ENCODE measurements around the gene ABCA2. TPM values are rescaled to one million over a fixed set of nuclear protein-coding genes. Genes with fewer than 3 reads are reported as not detected.

Gene ABCA2
- total and polyA plus RNA-seq, 2 donors from 2014 or later, result 39.2 to 72.1 TPM

DNA sequence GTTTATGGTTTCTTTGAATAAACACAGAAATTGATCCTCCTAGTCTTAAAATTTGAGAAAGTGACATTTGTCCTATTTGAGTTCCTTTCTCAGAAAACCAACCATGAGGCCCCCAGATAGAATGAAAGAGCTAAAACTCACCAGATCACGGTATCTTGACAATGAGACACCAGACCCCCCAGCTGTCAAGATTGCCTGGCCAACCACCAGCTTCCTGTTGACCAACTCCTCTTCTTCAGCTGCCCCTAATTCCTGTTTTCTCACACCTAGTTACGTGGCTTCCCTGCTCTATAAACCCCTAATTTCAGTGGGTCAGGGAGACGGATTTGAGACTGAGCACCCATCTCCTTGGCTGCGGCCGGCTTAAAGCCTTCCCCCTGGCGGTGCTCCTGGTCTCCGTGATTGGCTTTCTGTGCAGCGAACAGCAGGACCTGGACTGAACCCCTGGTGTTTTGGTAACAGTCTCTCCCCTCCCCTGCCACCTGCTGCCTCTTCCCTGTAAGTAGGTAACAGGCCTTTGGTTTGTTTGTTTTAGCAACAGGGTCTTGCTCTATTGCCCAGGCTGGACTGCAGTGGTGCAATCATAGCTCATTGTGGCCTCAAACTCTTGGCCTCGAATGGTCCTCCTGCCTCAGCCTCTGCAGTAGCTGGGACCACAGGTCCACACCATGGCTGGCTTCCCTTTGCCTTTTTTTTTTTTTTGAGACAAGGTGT is 30.6 kb upstream of the ABCA2 start:
- Histone ChIP-seq H3K27me3 (ENCODE audit: control insufficient read depth, insufficient read depth, low read length) (no peaks in the 10 kb centered on the region), H3K27ac (ENCODE audit: low read depth in 2 of 2, low read length in 2 of 2) (no peak overlapping the region), H3K9me3 (ENCODE audit: control insufficient read depth in 2 of 3, insufficient read depth in 1 of 3, low read length in 3 of 3) (no peaks in the 10 kb centered on the region), H3K9ac (ENCODE audit: low read length in 3 of 3) (no peak overlapping the region), H3K4me3 (ENCODE audit: low read length in 3 of 3) (no peak overlapping the region), H3K36me3 (ENCODE audit: control insufficient read depth in 2 of 3, insufficient read depth in 3 of 3, low read length in 3 of 3) (no peaks in the 10 kb centered on the region), H3K4me1 (ENCODE audit: control insufficient read depth in 2 of 3, insufficient read depth in 2 of 3, low read depth in 1 of 3, low read length in 3 of 3) (peaks cover 0 to 12% (median 5%) of the 10 kb centered on the region in 3 donors)
- DNase-seq (no peak), FAIRE-seq (no peak)
- intact Hi-C loops (cut with DNase I), result no loop called here
- TF ChIP-seq, protein P1, sequence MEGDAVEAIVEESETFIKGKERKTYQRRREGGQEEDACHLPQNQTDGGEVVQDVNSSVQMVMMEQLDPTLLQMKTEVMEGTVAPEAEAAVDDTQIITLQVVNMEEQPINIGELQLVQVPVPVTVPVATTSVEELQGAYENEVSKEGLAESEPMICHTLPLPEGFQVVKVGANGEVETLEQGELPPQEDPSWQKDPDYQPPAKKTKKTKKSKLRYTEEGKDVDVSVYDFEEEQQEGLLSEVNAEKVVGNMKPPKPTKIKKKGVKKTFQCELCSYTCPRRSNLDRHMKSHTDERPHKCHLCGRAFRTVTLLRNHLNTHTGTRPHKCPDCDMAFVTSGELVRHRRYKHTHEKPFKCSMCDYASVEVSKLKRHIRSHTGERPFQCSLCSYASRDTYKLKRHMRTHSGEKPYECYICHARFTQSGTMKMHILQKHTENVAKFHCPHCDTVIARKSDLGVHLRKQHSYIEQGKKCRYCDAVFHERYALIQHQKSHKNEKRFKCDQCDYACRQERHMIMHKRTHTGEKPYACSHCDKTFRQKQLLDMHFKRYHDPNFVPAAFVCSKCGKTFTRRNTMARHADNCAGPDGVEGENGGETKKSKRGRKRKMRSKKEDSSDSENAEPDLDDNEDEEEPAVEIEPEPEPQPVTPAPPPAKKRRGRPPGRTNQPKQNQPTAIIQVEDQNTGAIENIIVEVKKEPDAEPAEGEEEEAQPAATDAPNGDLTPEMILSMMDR (IDR thresholded peaks at IDR 0.05; ENCODE audit: borderline replicate concordance, extremely low read depth, insufficient read depth), result no peak

DNA sequence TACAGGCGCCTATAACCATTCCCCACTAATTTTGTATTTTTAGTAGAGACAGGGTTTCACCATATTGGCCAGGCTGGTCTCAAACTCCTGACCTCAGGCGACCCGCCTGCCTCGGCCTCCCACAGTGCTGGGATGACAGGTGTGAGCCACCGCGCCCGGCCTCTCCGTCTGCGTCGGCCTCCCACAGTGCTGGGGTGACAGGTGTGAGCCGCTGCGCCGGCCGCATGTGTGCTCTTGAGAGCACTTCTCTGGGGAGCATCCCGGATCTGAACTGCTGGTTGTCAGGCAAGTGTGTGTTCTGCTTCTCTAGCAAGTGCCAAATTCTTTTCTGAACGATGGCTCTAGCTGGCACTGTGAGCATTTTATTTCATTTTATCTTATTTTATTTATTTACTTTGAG is 29.5 kb upstream of the ABCA2 start:
- intact Hi-C loops (cut with DNase I), result no loop called here
- no peak overlapping the region for H3K9ac ChIP-seq (ENCODE audit: low read length in 3 of 3)
- H3K4me3 ChIP-seq (ENCODE audit: low read length in 3 of 3), result no peak overlapping the region
- no peak for FAIRE-seq
- H3K9me3 ChIP-seq (ENCODE audit: control insufficient read depth in 2 of 3, insufficient read depth in 1 of 3, low read length in 3 of 3), result no peaks in the 10 kb centered on the region
- H3K27ac ChIP-seq (ENCODE audit: low read depth in 2 of 2, low read length in 2 of 2), result no peak overlapping the region
- TF ChIP-seq, protein P1 (IDR thresholded peaks at IDR 0.05; ENCODE audit: borderline replicate concordance, extremely low read depth, insufficient read depth), result no peak
- no peaks in the 10 kb centered on the region for H3K36me3 ChIP-seq (ENCODE audit: control insufficient read depth in 2 of 3, insufficient read depth in 3 of 3, low read length in 3 of 3)
- H3K27me3 ChIP-seq (ENCODE audit: control insufficient read depth, insufficient read depth, low read length), result peaks cover 2% of the 10 kb centered on the region
- no peak for DNase-seq
- H3K4me1 ChIP-seq (ENCODE audit: control insufficient read depth in 2 of 3, insufficient read depth in 2 of 3, low read depth in 1 of 3, low read length in 3 of 3), result peaks cover 0 to 18% (median 5%) of the 10 kb centered on the region in 3 donors

DNA sequence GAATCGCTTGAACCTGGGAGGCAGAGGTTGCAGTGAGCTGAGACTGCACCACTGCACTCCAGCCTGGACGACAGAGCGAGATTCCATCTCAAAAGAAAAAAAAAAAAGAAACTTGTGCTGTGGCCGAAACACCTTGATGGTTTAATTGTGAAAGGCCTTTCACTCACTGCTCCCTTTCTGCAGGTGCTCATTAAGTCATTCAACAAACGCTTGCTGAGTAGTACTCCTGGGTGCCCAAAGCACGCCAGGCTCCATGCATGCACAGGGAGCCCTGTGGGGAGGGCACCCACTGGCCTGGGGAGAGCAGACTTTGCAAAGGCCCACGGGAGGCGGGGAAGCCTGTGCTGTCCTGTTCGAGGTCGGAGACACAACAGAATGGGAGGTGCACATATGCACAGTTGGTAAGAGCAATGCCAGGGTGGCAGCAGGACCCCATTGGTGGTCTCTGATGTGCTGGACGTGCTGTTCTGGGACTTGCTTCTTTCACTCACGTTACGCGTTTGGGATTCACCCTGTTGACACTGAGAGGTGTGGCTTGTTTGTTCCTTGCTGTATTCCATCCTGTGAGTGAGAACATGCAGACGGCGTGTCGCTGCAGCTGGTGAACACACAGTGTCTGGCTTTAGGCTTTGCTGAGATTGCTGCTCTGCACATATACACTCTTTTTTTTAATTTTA is 28.8 kb upstream of the ABCA2 start:
- Histone ChIP-seq H3K4me1 (ENCODE audit: control insufficient read depth in 2 of 3, insufficient read depth in 2 of 3, low read depth in 1 of 3, low read length in 3 of 3) (peaks cover 0 to 18% (median 5%) of the 10 kb centered on the region in 3 donors), H3K9me3 (ENCODE audit: control insufficient read depth in 2 of 3, insufficient read depth in 1 of 3, low read length in 3 of 3) (no peaks in the 10 kb centered on the region), H3K27me3 (ENCODE audit: control insufficient read depth, insufficient read depth, low read length) (peaks cover 4% of the 10 kb centered on the region), H3K4me3 (ENCODE audit: low read length in 3 of 3) (no peak overlapping the region), H3K36me3 (ENCODE audit: control insufficient read depth in 2 of 3, insufficient read depth in 3 of 3, low read length in 3 of 3) (no peaks in the 10 kb centered on the region), H3K9ac (ENCODE audit: low read length in 3 of 3) (no peak overlapping the region), H3K27ac (ENCODE audit: low read depth in 2 of 2, low read length in 2 of 2) (no peak overlapping the region)
- intact Hi-C loops (cut with DNase I), result no loop called here
- FAIRE-seq (no peak), DNase-seq (no peak)
- TF ChIP-seq, protein P1 (IDR thresholded peaks at IDR 0.05; ENCODE audit: borderline replicate concordance, extremely low read depth, insufficient read depth), result no peak

Measured in kidney (tissue), 14 donors.